ENCODE measurements around the gene ITGB5.

The ITGB5 gene

DNA sequence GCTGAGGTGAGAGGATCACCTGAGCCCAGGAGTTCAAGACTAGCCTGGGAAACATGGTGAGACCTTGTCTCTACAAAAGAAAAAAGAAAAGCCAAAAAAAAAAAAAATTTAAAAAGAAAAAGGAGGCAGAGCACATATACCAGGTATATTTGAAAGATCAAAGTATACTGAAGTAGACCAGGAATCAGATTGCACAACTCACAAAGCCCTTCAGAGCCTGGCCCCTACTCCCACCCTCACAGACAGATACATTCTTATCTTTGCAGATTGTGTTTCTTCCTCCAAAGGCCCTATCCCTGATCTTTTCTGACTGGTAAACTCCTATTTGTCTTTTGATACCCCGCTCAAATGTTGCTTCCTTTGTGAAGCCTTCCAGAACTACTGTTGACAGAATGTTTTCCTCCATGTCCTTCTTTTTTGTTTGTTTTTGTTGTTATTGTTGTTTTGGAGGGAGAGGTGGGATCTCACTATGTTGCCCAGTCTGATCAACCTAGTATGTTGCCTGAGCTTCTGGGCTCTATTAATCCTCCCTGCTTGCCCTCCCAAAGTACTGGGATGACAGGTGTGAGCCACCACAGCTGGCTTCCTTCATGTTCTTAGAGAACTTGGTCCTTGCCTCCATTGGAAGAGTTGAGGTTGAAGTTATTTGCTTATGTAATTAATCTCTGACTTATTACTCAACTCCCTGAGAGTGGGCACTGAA is 9.8 kb upstream of the ITGB5 start:
- in situ Hi-C loops (cut with MboI; ENCODE audit: low sequenced_read_pairs), result no loop called here

DNA sequence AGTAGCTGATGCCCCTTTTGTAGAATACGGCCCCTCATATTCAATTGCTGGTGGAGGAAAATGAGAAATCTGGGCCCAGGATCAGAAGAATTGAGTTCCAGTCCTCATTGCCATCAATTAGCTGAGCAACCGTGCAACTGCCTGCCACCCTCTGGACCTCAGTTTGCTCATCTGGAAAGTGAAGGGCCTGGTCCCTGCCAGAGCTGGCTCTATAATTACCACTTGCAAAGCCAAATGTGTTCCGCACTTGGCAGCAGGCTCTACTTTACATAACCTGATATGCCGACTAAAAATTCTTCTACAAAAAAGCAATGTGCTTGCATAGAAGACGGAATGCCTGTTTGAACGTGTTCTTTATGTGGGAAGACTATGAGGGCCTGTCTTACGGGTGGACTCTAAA is 8.6 kb upstream of the ITGB5 start:
- in situ Hi-C loops (cut with MboI; ENCODE audit: low sequenced_read_pairs), result no loop called here

DNA sequence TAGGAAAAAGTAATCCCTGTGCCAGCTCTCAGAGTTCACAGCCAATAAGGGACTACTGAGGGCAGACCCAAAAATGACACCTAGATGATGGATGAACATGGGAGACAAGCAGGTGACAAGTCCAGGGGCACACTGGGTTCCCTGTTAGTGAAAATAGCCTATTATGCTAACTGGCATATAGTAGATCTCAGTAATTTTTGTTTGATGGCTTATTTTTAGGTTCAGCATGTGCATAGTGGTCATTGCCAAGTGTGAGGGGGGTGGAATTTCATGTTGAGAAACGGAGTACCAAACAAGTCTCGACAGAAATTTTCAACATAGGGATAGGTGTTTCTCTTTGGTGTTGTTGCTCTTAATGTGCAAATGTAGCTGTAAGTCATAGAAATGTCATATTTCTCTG is 6.4 kb upstream of the ITGB5 start:
- in situ Hi-C loops (cut with MboI; ENCODE audit: low sequenced_read_pairs), result no loop called here

DNA sequence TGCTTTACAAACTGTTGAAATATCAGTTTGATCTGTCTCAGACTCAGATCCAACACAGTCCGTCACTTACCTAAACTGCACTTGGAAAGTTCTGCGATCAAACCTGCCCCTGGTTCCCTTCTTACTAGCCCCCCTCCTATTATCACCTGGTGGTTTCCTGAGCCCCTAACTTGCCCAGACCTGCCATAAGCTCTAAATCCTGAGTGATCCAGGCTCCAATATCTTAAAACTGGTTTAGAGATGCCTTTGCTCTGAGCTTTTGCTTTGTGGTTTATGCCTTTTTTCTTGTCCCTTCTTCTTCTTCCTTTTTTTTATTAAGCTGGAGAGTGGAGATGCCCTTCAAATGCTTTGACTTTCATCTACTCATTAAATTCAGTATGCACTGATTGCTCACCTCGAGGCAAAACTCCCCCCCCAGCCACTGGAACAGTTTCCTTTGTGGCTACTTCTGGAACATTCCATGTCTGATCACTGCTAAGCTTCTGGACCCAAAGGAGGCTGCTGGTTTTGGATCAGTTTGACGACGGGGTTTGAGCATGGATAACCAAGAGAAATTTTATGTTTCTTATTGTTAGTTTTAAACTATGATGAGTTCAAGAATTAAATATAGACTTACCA is 3.5 kb upstream of the ITGB5 start:
- in situ Hi-C loops (cut with MboI; ENCODE audit: low sequenced_read_pairs), result no loop called here

DNA sequence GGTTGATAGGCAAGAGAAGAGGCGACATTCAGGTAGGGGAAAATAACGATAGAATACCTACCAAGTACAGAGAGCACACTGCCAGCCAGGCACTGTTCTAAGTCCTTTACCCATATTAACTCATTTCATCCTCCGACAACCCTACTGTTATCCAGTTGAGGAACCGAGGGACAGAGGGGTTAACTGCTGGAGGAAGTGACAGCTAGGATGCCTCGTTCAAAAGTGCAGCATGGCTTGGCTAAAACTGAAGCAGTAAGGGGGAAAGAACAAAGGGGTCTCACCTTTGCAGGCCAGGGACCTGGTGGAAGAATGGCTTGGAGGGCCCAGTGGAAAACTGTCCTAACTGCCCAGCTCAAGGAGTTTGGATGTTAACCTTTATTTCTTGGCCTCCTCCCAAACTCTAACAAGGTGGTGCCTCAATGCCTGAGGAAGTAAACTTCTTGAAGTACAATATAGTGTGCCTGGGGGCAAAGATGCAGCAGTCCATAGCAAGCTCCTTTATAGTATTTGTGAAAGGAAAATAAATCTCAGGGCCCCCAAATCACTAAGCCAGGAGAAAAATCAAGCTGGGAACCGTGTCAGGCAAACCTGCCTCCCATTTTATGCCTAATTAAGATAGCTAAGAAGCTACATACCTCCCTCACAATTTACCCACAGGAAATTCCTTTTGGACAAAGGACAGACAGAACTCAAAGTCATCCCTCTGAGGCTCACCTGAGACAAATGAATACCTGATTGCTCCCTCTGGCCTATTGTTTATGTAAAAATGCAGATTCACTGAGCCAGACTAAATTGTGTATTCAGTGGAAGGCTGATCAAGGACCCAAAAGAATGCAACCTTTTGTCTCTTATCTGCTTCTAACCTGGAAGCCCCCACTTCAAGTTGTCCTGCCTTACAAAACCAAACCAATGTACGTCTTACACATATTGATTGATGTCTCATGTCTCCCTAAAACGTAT is 1.6 kb upstream of the ITGB5 start:
- in situ Hi-C loops (cut with MboI; ENCODE audit: low sequenced_read_pairs), result no loop called here

DNA sequence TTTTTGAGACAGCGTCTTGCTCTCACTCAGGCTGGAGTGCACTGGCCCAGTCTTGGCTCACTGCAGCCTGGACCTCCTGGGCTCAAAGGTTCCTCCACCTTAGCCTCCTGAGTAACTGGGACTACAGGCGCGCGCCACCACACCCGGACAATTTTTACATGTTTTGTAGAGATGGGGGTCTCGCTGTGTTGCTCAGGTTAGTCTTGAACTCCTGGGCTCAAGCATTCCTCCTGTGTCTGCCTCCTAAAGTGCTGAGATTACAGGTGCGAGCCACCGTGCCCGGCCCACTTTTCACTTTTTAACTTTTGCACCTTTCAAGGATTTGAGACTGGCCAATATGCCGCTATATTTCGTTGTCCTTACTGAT is 750 bp upstream of the ITGB5 start:
- in situ Hi-C loops (cut with MboI; ENCODE audit: low sequenced_read_pairs), result no loop called here

DNA sequence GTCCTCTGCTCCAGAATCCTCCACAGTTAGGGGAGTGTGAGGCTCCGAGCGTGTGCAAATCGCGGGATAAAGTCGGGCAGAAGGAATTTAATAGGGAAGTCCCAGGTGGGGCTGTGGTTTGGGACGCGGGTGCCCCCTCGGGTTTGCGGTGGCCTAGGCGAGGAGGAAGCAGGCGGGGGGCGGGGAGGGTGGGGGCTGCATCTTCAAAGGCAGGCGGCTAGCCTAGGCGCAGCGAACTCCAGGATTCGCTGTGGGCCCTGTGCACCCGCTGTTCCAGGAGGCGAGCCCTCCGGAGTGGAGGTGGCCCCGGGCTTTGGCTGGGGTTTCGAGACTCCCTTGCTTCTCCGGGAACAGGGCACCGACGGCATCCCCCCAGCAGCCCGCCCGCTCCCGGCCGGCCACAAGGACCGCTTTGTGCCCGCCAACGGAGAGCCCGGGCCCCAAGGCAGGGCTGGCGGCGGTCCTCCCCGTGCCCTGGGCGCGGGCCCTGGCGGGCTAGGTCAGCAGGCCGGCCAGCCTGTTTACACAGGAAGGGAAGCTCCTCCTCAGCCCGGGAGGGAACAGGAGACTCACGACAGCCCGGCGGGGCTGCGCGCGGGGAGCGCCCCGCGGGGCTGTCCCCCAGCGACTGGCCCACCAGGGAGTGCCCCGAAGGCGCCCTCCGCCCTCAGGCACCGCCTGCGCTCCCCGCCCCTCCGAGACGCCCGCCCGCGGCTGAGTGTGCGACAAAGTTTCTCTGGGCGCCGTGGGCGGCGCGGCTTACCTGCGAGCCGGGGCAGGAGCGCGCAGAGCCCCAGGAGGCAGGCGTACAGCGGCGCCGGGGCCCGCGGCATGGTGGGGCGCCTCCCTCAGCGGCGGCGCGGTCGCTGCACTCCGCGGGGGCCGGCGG is 753 bp downstream of the ITGB5 start:
- in situ Hi-C loops (cut with MboI; ENCODE audit: low sequenced_read_pairs), result no loop called here

DNA sequence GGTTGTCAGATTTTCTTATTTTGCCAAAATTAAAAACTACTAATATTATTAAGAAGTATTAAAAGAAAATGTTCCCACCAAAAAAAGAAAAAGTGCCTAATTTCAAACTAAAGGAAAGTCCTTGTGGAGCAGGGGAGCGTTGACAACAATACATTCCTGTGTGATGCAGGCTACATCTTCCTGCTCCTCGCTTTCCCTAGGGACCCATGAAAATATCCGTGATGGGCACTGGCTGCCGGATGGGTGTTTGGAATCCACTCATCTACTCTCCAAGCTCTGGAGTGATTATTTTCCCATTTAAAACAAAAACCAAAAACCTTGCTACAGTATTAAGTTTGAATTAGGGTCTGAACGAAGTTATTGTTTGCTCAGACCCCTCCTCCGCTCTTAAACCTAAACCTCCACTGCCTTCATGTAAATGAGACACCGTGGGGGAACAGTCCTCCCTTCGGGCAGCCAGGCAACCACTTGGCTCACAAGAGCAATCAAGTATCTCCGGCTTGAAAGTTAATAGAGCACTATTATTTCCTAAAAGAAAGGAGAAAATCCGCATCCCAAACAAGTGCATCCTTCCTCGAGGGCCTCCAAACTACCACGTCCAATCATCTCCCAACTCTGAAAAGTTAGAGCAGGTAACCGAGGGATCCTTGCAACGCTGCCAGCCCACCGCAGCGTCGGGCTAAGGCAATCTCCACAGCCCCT is 1.5 kb downstream of the ITGB5 start:
- in situ Hi-C loops (cut with MboI; ENCODE audit: low sequenced_read_pairs), result no loop called here

DNA sequence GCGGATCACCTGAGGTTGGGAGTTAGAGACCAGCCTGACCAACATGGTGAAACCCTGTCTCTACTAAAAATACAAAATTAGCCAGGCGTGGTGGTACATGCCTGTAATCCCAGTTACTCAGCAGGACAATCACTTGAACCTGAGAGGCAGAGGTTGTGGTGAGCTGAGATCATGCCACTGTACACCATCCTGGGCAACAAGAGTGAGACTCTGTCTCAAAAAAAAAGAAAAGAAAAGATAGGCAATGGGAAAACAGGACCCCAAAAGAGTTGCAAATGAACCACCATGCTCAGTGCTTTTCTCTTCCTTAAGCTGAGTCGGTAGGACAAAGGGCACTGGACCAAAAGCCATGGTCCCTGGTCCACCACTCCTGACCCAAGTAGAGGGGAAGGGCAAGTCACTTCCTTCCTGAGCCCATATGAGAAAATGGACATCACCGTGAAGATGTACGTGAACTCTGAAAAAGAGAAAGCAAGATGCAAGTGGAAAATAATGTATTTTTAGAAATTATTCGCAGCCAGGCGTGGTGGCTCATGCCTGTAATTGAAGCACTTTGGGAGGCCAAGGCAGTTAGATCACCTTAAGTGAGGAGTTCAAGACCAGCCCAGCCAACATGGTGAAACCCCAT is 2.6 kb downstream of the ITGB5 start:
- in situ Hi-C loops (cut with MboI; ENCODE audit: low sequenced_read_pairs), result no loop called here

DNA sequence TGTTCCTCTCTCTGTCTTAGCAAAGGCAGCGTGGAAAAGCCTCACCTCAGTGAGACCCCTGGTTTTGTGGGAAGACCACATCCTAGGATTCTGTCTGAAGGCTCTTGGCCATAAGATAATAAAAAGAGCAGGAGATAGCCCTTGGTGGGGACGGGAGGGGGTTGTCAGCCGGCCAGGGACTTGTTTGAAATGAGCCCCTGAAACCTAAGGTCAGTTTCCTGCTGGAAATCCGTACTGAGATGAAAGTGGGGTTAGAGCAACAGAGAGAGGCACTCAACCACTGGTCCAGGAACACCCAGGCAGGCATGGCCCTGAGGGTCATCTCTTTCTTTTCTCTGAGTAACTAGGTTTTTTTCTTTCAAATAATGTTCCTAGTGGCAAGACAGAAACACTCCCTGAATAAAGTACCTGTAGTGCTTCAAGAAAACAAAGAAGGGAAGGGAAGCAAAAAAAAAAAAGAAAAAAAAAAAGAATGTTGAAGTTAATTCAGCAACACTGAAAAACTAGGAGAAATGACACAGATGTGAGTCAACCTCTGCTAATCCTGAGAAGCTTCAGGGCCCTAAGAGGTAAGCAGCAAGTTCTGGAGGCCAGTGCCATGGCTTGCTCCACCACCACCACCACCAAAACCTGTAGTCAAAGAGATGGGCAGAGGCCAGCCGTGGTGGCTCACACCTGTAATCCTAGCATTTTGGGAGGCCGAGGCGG is 3.2 kb downstream of the ITGB5 start:
- in situ Hi-C loops (cut with MboI; ENCODE audit: low sequenced_read_pairs), result no loop called here

DNA sequence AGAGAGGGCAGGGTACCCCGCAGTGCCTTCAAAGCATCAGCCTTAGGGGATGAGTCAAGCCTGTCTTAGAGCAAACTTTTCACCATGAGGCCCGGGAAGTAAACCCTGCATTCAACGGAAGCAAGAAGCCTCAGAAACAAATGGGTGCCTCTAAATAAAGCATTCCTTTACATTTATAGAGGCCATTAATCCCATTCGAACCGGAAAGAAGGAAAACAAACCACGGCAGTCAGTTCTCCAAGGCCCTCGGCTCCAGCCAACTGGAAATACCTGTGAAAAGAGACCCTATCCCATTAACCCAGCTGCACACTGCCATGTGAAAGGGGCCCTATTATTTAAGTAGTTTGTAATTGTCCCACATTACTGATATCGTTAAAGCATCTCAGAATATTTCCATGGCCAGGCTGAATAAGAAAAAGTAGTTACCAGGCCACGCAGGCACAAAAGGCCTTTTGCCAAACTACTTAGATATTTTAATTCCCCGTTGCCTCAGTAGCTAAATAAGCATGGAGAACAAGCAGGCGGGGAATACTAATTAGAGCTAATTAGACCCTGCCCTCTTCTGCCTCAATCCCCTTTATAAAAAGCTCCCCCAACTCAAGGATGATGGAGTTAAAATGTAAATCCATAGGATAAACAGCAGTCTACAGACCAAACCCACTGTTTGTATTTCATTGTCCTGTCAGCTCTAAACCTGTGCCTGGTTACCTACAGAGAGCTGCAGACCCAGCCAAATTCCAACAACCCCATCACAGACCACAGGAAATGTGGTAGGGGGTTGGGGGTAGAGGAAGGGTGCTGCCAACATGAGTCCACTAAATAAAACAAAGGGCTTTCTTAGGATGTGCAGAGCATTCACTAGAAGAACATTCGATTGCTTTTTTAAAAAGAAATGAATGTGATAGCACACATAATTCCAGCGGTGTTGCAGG is 4.1 kb downstream of the ITGB5 start:
- in situ Hi-C loops (cut with MboI; ENCODE audit: low sequenced_read_pairs), result no loop called here

DNA sequence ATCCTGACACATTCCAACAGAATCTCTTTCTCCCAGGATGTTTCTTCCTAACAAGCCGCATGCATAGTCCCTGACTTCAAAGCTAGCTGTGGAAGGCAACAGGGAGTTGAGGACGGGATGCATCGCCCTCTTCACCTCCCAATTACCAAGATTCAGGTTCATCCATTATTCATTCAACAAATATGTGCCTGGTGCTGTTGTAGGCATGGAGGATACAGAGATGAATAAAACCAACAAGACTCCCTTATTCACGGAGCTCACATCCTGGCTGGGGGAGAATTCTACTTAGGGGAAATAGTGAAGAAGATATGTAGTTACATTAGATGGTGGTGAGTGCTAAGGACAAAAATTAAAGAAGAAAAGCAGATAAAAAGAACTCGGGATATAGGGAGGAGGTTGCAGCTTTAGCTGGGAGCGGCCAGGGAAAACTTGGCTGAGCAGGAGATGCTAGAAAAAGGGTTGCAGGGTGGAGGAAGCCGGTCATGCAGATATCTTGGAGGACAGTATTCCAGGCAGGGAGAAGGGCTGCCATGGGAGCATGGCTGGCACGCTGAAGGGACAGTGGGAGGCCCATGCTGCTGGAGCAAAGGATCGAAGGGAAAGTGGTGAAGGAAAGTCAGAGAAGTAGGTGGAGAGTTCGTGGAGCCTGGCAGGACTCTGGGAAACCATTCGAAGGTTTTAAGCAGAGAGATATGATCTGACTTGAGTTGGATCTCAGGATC is 5.0 kb downstream of the ITGB5 start:
- in situ Hi-C loops (cut with MboI; ENCODE audit: low sequenced_read_pairs), result no loop called here

DNA sequence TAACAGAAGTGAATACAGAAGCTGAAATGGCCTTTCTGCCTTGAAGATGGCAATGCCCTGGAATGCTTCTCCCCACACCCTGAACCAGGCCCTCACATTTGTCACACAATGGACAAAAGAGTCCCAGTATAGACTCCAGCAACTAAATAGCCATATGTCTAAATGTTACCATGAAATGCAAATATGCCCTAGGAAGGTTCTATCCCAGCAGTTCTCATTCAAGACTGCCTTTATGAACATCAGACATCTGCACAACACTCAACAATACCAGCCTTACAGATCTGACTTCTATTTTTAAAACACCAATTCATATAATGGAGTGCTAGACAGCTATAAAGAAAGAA is 7.9 kb downstream of the ITGB5 start:
- in situ Hi-C loops (cut with MboI; ENCODE audit: low sequenced_read_pairs), result no loop called here

DNA sequence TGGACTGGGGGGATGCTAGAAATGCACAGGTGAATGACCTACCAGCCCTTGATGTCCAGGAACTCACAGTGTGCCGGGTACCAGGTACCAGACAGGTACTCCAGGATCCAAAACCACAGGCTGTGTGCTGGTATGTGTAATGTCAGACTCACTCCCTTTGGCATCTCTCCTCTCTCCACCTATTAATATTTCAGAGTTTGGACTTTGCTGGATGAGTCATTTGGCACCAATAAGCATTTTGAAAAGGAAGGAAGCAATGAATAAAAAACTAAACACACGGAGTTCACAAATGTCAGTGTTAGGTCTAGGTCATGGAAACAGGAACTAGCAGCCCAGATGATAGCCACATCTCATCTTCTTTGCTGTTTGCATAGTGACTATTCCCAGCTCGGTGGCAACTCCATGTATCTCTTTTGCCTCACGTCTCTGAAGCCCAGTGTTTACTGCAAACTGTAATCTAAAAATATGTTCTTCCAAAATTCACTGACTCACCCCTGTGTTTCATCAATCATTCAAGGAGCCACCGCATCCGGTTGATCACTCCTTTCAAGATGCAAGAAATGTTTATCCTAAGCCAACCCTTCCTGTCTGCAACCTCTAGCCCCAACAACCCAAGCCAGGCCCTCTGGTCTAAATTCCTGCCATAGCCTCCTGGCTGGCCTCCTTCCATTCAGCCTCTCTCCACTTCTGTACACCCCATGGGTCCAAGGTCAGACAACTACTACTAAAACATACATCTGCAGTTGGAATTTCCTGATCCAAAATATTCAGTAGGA is 8.4 kb downstream of the ITGB5 start:
- in situ Hi-C loops (cut with MboI; ENCODE audit: low sequenced_read_pairs), result no loop called here

DNA sequence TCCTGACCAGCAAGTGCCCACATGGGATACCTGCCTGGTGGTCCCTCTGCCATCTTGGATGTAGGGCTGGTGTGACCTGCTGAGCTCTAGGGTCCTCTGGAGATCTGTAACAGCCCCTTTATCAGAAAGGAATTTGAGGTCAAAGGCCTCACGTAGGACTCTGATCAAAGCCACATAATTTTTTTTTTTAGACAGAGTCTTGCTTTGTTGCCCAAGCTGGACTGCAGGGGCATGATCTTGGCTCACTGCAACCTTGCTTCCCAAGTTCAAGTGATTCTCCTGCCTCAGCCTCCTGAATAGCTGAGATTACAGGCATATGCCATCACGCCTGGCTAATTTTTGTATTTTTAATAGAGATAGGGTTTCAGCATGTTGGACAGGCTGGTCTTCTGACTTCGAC is 9.5 kb downstream of the ITGB5 start:
- in situ Hi-C loops (cut with MboI; ENCODE audit: low sequenced_read_pairs), result no loop called here

DNA sequence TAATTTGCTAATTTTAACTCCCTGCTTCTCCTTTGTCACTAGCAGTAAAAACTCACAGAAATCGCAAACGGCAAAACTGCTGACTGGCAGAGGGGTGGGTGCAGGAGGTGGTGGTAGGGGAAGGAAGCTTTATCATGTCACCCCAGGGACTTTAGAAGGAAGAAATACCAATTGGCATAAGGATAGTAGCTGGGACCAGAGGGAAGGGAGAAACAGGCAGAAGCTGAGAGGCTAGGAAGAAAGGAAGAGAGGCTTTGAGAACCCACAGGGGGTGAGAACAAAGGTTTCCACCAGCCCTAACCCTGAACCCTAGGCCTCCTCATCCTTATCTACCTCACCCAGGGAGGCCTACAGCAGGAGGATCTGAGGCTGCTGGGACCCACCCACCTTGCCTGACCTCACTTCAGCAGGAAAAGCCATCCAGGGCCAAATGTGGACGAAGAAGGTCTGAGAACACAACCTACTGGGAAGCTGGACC is 10.7 kb downstream of the ITGB5 start:
- in situ Hi-C loops (cut with MboI; ENCODE audit: low sequenced_read_pairs), result no loop called here

DNA sequence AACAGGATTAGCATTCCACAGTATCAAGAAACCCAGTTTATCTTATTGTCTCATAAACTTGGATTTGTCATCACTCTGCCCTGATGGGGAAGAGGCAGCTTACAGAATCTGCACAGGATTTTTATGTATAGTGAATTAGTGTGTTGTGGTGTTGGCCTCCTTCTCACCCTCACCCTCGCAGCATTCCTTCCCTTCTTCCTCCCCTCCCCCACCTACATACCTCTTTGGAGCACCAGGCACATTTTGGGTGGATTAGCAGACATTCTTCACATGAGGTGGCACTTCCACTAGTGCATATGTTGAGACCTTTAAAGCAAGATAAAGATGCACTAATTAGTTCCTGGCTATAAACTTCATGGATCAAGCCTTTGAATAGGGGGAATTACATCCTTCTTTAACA is 13.9 kb downstream of the ITGB5 start:
- in situ Hi-C loops (cut with MboI; ENCODE audit: low sequenced_read_pairs), result no loop called here
